Renal cortical epithelial cell (primary cell): Measurements from ENCODE around the gene KHDC1L. TPM values are rescaled to one million over a fixed set of nuclear protein-coding genes. Genes with fewer than 3 reads are reported as not detected.
"Not testable (repeated sequence)": the region's sequence is repeated elsewhere in the genome, so short reads cannot be mapped to it uniquely, and the experiment has no call there.

Experiments
- DNase-seq: peaks from one replicate; pipeline ENCODE4 v3.0.0-alpha.2; 2011; ENCODE audit warnings: low read depth
- total RNA-seq: library from RNA; depleted of rRNA; stranded (reverse); fragments of >200 nt; gene quantifications from 2 replicates; pipeline ENCODE4 v1.2.3, GENCODE V29; 2014

Gene KHDC1L
- total RNA-seq, 1 donor from 2014 or later, result not detected

GRCh38 chr6:73207221-73207837 lies 18.0 kb downstream of the KHDC1L start:
- no peak for DNase-seq

GRCh38 chr6:73204252-73204651 lies 21.0 kb downstream of the KHDC1L start:
- DNase-seq, result no peak

- DNase-seq, result no peak
Measured at GRCh38 chr6:73203098-73203497, 22.2 kb downstream of the KHDC1L start.

DNA sequence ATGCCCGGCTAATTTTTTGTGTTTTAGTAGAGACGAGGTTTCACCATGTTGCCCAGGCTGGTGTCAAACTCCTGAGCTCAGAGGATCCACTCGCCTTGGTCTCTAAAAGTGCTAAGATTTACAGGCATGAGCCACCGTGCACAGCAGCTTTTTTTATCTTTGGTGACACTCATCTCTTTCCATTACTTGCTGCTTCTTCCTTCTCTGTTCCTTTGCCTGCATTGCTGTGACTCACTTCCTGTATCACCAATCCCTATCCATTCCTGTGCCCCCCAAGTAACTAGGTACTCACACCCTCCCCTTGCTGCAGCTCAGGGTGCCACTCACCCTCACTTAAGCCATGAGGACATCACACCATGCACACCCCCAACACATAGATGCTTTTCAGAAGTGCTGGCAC lies 24.6 kb downstream of the KHDC1L start:
- no peak for DNase-seq

DNA sequence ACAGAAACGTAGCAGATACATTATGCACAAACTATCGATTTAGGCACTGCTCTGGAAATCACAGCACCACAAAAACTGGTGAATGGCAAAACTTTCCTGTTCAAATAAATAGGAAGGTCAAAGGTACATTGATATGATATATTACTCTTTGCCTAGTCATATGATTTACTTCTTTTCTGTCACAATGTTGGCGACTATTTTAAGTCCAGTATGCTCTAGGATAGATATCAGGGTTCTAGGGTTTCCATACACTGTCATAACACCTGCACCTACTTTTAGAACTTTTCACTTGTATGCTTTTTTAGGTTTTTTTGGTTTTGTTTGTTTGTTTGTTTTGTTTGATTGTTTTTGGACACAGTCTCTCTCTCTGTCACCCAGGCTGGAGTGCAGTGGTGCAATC lies 25.0 kb downstream of the KHDC1L start:
- no peak for DNase-seq

DNA sequence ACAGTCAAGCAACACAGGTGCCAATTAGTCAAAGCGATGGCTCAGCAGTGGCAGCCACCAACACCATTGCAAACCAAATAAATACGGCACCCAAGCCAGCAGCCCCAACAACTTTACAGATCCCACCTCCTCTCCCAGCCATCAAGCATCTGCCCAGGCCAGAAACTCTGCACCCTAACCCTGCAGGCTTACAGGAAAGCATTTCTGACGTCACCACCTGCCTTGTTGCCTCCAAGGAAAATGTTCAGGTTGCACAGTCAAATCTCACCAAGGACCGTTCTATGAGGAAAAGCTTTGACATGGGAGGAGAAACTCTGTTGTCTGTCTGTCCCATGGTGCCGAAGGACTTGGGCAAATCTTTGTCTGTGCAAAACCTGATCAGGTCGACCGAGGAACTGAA lies 30.6 kb downstream of the KHDC1L start:
- no peak for DNase-seq

DNA sequence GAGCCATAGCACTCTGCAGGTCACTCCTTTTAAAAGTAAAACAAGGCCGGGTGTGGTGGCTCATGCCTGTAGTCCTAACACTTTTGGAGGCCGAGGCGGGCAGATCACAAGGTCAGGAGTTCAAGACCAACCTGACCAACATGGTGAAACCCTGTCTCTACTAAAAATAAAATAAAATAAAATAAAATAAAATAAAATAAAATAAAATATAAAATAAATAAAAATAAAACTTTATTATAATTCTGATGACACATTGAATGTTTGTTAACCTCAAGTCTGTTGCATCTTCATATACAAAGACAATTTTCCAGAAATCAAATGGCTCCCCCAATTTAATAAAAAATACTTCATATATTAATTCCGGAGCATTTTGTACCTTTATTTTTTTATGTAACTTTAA lies 32.0 kb downstream of the KHDC1L start:
- not testable (repeated sequence) for DNase-seq

DNA sequence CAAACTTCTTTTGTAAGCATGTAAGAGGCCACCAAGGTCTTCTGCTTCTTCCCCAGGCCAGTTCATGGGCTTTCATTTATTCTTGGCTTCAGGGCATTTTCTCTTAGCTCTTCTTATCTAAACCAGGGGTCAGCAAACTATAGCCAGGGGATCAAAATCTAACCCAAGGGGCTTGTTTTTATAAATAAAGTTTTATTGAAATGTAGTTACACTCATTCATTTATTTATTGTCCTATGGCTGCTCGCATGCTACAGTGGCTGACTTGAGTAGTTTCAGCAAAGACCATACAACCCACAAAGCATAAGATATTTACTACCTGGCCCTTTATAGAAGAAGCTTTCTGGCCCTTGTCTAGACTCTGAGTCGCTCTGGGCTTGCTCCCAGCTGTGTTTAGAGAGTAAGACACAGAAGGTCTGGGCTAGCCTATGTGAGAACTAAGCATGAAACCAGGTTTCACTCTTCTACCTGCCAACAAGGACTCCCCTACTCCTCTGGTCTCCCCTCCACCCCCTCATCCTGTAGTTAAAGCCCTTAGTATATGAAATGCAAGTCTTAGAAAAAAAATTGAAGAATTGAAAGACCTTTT lies 43.2 kb downstream of the KHDC1L start:
- no peak for DNase-seq

DNA sequence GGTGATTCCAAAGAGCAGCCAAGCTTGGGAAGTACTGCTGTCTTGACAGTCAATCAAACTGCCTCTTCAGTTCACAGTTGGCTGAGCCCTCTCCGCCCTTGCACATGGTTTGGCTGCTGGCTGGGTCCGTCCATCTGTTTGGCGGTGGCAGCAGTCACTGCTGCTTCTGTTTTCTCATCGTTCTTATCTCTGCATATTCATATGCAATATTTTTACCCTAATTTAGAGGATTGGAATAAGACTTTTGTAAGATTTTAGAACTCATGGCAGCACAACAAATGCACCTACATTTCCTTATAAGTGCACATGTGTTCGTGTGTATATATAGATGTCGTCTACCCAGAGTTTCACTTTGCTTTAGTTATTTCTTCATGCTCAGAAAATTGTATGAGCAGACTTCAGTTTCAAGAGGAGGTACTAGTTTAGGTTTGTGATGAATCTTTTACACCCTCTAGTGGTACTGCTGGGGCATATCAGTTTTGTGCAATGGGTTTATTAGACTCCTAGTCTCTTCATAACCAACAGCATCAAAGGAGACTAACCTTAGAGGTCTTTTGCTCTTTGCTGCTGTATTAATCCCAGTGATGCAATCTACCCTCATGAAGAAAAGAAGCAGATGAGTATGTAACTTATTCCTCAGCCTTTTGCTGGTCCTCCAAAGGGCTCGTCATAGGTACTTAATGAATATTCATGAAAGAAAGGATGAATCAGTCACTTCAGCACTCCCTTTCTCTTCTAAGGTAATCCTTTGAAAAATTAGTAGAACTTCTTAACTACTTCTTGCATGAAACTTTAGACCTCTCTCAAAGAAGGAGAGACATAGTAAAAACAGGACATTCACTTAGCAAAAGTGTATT lies 44.3 kb downstream of the KHDC1L start:
- DNase-seq, result peak; percentile 80

- peak; percentile 12 for DNase-seq
Measured at GRCh38 chr6:73180076-73180738, 45.1 kb downstream of the KHDC1L start.

DNA sequence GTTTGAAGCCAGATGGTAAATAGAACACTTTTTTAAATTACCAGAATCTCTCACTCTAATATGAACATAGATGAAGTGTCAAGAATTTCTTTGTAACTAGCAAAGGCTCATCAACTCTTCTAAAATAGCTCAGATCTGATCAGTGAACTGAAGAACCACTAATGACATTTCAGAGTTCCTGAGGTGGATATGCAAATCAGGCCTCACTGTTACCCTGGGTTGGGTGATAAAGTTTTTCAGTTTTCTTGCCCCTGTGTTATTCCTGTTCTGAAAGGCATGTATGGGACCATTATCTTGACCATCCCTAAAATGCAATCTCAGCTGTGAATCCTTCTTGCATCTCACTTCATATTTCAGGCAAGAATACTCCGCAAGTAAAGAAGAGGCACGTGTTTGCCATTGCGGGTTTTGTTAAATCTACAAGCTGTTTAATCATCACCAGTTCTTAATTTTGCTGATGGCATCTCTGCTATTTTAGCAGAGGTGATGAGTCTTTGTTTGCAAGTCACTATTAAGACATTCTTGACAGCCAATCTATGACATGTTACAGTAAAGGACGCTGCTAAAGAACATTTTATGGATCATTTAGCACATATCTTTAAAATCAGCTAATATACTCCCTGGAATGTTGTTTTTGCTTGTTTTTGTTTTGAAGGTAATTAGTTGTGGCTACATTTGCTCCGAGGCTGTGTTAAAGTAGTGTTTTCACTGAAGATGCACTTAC lies 47.9 kb downstream of the KHDC1L start:
- DNase-seq, result no peak

- no peak for DNase-seq
Measured at GRCh38 chr6:73176057-73176456, 49.2 kb downstream of the KHDC1L start.

- no peak for DNase-seq
Measured at GRCh38 chr6:73174646-73175045, 50.6 kb downstream of the KHDC1L start.

Other genes starting within 250 kb of the KHDC1L start
- 2.9 and 3.6 TPM in 2 replicates for gene KHDC1, start 37.7 kb upstream of the KHDC1L start, total RNA-seq
- not detected in 2 replicates for gene DPPA5, start 128.8 kb upstream of the KHDC1L start, total RNA-seq
- not detected in 2 replicates for gene KHDC3L, start 137.2 kb upstream of the KHDC1L start, total RNA-seq
- not detected in 2 replicates for gene OOEP, start 144.4 kb upstream of the KHDC1L start, total RNA-seq
- 1.1 and 1.4 TPM in 2 replicates for gene DDX43, start 169.3 kb upstream of the KHDC1L start, total RNA-seq
- gene CGAS, start 226.8 kb upstream of the KHDC1L start, total RNA-seq, result 3.4 and 9.6 TPM in 2 replicates
- 29.6 and 44.6 TPM in 2 replicates for gene MTO1, start 236.2 kb upstream of the KHDC1L start, total RNA-seq